ENCODE measurements around the gene SBF1. TPM values are rescaled to one million over a fixed set of nuclear protein-coding genes. Genes with fewer than 3 reads are reported as not detected.

SBF1 gene
- total and polyA plus RNA-seq, 2 of the 13 experiments (the other 11 are each of a cell fraction or from before 2014, with no cell fraction given): 31.7 to 40.9 TPM

DNA sequence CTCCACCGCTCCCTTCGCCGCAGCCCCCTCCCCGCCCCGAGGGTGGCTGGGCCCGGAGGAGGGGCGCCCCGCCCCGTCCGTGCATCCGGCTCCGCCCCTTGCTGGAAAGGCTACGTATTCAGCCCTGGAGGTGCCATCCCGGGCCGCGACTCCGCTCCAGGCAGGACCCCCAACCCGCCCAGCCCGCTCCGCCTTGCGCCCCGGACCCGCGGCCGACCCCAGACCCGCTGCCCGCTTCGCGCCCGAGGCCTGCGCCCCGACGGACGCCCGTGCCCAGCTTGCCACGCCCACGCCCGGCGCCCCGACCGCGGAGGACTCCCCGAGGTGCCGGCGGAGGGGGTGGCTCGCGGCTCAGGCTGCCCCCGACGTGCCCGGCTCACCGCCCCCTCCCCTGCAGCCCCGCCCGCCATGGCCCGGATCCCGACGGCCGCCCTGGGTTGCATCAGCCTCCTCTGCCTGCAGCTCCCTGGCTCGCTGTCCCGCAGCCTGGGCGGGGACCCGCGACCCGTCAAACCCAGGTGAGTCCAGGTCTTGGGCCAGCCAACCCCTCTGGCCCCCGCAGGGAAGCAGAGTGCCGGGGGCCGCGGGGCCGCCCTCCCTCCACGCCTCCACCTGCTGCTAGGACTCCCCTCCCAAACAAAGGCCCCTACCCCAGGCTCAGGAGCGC is 6.7 kb upstream of the SBF1 start, which contains the start of gene ADM2:
Gene ADM2 (plus strand): TSS at position 104 of the 667 bp plus-strand sequence. CDS start 305 bp downstream, at position 409.
- FAIRE-seq: no peak
- H3K4me2 ChIP-seq (ENCODE audit: low read depth, low read length): peak within 1 kb of the TSS; percentile 77
- peaks cover 58% of the 10 kb centered on the region for H3K4me1 ChIP-seq (ENCODE audit: insufficient read depth, low read length)
- H3K79me2 ChIP-seq (ENCODE audit: insufficient read depth, low read length): no peaks in the 10 kb centered on the region
- no peak within 1 kb of the TSS for H2AFZ ChIP-seq (ENCODE audit: low read length)
- intact Hi-C loops (cut with micrococcal nuclease; ENCODE audit: unreplicated experiment): no loop called here
- BruUV-seq (replicated peaks): no TSS peak
- no peaks in the 10 kb centered on the region; the same call in 1 of the 2 replicates for H4K20me1 ChIP-seq (ENCODE audit: insufficient read depth, low read length)
- H3K9ac ChIP-seq (ENCODE audit: insufficient read depth, low read depth, low read length): peak within 1 kb of the TSS; percentile 76
- H3K4me3 ChIP-seq (replicated peaks in 1 of 3; ENCODE audit: insufficient read depth in 1 of 3, low read depth in 2 of 3, low read length in 3 of 3): peak within 1 kb of the TSS; percentile 75 to 76 (median 75)
- ChIA-PET CTCF (ENCODE audit: low intra/inter-chr PET ratio, low total read pairs) (no interaction called here), POLR2A (interaction anchor here (0.7 to 2.1 kb wide), 5 partner anchors 11 to 44 kb away, joined by 3 to 5 read pairs (median 4); partner anchors contain the start of genes LMF2, NCAPH2 and SCO2)
- DNase-seq (ENCODE audit: low spot score): peak; percentile 24
- no peaks in the 10 kb centered on the region for H3K9me3 ChIP-seq (ENCODE audit: low read length)
- ATAC-seq: peak; percentile 35
- no peaks in the 10 kb centered on the region for H3K36me3 ChIP-seq (replicated peaks in 1 of 2; ENCODE audit: control insufficient read depth in 1 of 2, insufficient read depth in 2 of 2, low read length in 2 of 2)
- WGBS (ENCODE audit: low lambda C conversion rate): 0% methylated on average over 10 of the region's 70 CpGs
- in situ Hi-C loops (cut with HindIII; ENCODE audit: extremely low pct_ligation_motif_present, low pct_unique_long_range_greater_than_20kb): no loop called here
- H3K27me3 ChIP-seq (ENCODE audit: control insufficient read depth in 1 of 2, insufficient read depth in 2 of 2, low read length in 2 of 2): peaks cover 0 to 4% of the 10 kb centered on the region in 2 experiments; a peak in 1 of 5 replicates
- peak within 1 kb of the TSS; percentile 31 for H3K27ac ChIP-seq (ENCODE audit: extremely low read length, insufficient read depth, low read length)
- TF ChIP-seq ZNF772 (CRISPR knock-in tag; IDR thresholded peaks at IDR 0.05) (no peak), NFKB2 (CRISPR knock-in tag; IDR thresholded peaks at IDR 0.05; ENCODE audit: borderline replicate concordance) (0 out of 2 replicates have a peak, but pooled peaks have one; percentile 21), ELF3 (CRISPR knock-in tag; IDR thresholded peaks at IDR 0.05) (no peak), SNAI1 (CRISPR knock-in tag; IDR thresholded peaks at IDR 0.05; ENCODE audit: borderline replicate concordance) (no peak), ZMAT3 (CRISPR knock-in tag; conservative IDR thresholded peaks at IDR 0.05) (no peak), ZNF547 (CRISPR knock-in tag; IDR thresholded peaks at IDR 0.05) (no peak), KDM2A (CRISPR knock-in tag; IDR thresholded peaks at IDR 0.05; ENCODE audit: borderline replicate concordance, low read depth) (0 out of 2 replicates have a peak, but pooled peaks have one; percentile 1), TP53 (CRISPR knock-in tag; conservative IDR thresholded peaks at IDR 0.05) (no peak), RBFOX2 (IDR thresholded peaks at IDR 0.05; ENCODE audit: low read depth, low read length) (0 out of 2 replicates have a peak, but pooled peaks have one; percentile 14), GZF1 (CRISPR knock-in tag; IDR thresholded peaks at IDR 0.05) (0 out of 2 replicates have a peak, but pooled peaks have one; percentile 26), SMYD3 (CRISPR knock-in tag; IDR thresholded peaks at IDR 0.05) (no peak), ZNF850 (CRISPR knock-in tag; conservative IDR thresholded peaks at IDR 0.05) (no peak), CBX1 (IDR thresholded peaks at IDR 0.05; ENCODE audit: low read depth) (no peak), ZNF605 (CRISPR knock-in tag; IDR thresholded peaks at IDR 0.05) (no peak), SNAPC2 (CRISPR knock-in tag; IDR thresholded peaks at IDR 0.05) (no peak), ISL2 (CRISPR knock-in tag; IDR thresholded peaks at IDR 0.05) (no peak), ZNF20 (CRISPR knock-in tag; IDR thresholded peaks at IDR 0.05) (no peak), TBX2 (CRISPR knock-in tag; IDR thresholded peaks at IDR 0.05; ENCODE audit: borderline replicate concordance) (no peak), SMARCE1 (IDR thresholded peaks at IDR 0.05; ENCODE audit: borderline replicate concordance) (no peak), CEBPG (CRISPR knock-in tag; IDR thresholded peaks at IDR 0.05) (peak; percentile 82)
- TF ChIP-seq, protein P1, sequence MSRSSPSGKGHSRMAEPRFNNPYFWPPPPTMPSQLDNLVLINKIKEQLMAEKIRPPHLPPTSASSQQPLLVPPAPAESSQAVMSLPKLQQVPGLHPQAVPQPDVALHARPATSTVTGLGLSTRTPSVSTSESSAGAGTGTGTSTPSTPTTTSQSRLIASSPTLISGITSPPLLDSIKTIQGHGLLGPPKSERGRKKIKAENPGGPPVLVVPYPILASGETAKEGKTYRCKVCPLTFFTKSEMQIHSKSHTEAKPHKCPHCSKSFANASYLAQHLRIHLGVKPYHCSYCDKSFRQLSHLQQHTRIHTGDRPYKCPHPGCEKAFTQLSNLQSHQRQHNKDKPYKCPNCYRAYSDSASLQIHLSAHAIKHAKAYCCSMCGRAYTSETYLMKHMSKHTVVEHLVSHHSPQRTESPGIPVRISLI (CRISPR knock-in tag; IDR thresholded peaks at IDR 0.05; ENCODE audit: borderline replicate concordance): no peak
- TF ChIP-seq, protein P2, sequence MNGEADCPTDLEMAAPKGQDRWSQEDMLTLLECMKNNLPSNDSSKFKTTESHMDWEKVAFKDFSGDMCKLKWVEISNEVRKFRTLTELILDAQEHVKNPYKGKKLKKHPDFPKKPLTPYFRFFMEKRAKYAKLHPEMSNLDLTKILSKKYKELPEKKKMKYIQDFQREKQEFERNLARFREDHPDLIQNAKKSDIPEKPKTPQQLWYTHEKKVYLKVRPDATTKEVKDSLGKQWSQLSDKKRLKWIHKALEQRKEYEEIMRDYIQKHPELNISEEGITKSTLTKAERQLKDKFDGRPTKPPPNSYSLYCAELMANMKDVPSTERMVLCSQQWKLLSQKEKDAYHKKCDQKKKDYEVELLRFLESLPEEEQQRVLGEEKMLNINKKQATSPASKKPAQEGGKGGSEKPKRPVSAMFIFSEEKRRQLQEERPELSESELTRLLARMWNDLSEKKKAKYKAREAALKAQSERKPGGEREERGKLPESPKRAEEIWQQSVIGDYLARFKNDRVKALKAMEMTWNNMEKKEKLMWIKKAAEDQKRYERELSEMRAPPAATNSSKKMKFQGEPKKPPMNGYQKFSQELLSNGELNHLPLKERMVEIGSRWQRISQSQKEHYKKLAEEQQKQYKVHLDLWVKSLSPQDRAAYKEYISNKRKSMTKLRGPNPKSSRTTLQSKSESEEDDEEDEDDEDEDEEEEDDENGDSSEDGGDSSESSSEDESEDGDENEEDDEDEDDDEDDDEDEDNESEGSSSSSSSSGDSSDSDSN (CRISPR knock-in tag; IDR thresholded peaks at IDR 0.05): peak; percentile 49; the same call in 1 of the 2 replicates
- TF ChIP-seq, protein P3, sequence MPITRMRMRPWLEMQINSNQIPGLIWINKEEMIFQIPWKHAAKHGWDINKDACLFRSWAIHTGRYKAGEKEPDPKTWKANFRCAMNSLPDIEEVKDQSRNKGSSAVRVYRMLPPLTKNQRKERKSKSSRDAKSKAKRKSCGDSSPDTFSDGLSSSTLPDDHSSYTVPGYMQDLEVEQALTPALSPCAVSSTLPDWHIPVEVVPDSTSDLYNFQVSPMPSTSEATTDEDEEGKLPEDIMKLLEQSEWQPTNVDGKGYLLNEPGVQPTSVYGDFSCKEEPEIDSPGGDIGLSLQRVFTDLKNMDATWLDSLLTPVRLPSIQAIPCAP (CRISPR knock-in tag; IDR thresholded peaks at IDR 0.05; ENCODE audit: low read depth): no peak

All from HepG2 (cell line).